SU-DHL-6 (cell line): ENCODE measurements around the gene ZFHX3.

ENCODE experiments used
- CTCF ChIP-seq: fragments of 200-600 bp; sonication (generic); IDR thresholded peaks from one replicate; pipeline ENCODE4 v1.5.1; 2017; ENCODE audit warnings: antibody characterized with exemption, mild to moderate bottlenecking, low read length, moderate library complexity; ENCODE audit not compliant: insufficient read depth, poor library complexity, severe bottlenecking
- EZH2phosphoT487 ChIP-seq: fragments of 200-600 bp; sonication (generic), shearing (Covaris generic); conservative IDR thresholded peaks from 2 replicates; pipeline ENCODE4 v1.6.1; 2018; ENCODE audit warnings: mild to moderate bottlenecking, antibody characterized with exemption, low read length, moderate library complexity, mixed read lengths

- no peak for TF ChIP-seq EZH2phosphoT487
- TF ChIP-seq CTCF = no peak
Measured at GRCh38 chr16:73025856-73026210, 22.1 kb downstream of the ZFHX3 start.
